NB4 (cell line): ENCODE data around the gene CTSD.

Experiments used
- MYC ChIP-seq: IDR thresholded peaks from 2 replicates; pipeline ENCODE4 v1.6.1; 2011; ENCODE audit warnings: low read depth, low read length
- POLR2A ChIP-seq: IDR thresholded peaks from 2 replicates; pipeline ENCODE4 v1.6.1; 2011; ENCODE audit warnings: mild to moderate bottlenecking; ENCODE audit not compliant: insufficient read length; ENCODE audit errors: extremely low read depth
- TF ChIP-seq, protein P1 (sequence below): IDR thresholded peaks from one replicate; pipeline ENCODE4 v1.5.1; 2012; ENCODE audit warnings: low read depth, low read length

DNA sequence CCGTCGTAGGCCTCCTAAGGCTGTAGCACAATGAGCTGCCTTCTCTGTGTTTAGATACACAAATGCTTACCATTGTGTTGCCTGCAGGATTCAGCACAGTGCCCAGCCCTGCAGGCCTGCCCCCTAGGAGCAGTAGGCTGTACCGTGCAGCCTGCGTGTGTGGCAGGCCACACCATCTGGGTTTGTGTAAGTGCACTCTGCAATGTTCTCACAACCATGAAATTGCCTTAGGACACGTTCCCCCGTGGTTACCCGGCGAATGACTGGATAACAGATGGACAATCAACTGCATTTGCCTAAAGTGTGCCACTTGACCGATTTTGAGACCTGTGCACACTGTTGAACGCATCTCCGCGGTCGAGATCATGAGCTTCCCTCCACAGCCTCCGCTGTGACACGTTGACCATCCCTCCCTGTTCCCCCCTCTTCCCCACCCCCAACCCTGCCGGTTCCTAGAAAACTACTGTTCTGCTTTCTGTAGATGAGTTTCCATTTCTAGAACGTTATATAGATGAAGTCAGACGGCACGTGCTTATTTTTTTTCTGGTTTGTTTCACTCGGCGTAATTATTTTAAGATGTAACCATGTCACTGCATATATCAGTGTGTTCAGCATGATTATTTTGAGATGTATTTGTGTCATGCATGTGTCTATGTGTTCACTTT, 22.2 kb upstream of the CTSD start:
- TF ChIP-seq, protein P1, sequence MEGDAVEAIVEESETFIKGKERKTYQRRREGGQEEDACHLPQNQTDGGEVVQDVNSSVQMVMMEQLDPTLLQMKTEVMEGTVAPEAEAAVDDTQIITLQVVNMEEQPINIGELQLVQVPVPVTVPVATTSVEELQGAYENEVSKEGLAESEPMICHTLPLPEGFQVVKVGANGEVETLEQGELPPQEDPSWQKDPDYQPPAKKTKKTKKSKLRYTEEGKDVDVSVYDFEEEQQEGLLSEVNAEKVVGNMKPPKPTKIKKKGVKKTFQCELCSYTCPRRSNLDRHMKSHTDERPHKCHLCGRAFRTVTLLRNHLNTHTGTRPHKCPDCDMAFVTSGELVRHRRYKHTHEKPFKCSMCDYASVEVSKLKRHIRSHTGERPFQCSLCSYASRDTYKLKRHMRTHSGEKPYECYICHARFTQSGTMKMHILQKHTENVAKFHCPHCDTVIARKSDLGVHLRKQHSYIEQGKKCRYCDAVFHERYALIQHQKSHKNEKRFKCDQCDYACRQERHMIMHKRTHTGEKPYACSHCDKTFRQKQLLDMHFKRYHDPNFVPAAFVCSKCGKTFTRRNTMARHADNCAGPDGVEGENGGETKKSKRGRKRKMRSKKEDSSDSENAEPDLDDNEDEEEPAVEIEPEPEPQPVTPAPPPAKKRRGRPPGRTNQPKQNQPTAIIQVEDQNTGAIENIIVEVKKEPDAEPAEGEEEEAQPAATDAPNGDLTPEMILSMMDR, result no peak
- TF ChIP-seq POLR2A (no peak), MYC (no peak)
